ENCODE measurements around the gene CKAP2.
"Not testable (repeated sequence)": the region's sequence is repeated elsewhere in the genome, so short reads cannot be mapped to it uniquely, and the experiment has no call there.

Gene CKAP2, protein sequence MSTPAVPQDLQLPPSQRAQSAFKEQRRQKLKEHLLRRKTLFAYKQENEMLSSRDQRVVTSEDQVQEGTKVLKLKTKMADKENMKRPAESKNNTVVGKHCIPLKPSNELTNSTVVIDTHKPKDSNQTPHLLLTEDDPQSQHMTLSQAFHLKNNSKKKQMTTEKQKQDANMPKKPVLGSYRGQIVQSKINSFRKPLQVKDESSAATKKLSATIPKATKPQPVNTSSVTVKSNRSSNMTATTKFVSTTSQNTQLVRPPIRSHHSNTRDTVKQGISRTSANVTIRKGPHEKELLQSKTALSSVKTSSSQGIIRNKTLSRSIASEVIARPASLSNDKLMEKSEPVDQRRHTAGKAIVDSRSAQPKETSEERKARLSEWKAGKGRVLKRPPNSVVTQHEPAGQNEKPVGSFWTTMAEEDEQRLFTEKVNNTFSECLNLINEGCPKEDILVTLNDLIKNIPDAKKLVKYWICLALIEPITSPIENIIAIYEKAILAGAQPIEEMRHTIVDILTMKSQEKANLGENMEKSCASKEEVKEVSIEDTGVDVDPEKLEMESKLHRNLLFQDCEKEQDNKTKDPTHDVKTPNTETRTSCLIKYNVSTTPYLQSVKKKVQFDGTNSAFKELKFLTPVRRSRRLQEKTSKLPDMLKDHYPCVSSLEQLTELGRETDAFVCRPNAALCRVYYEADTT

DNA sequence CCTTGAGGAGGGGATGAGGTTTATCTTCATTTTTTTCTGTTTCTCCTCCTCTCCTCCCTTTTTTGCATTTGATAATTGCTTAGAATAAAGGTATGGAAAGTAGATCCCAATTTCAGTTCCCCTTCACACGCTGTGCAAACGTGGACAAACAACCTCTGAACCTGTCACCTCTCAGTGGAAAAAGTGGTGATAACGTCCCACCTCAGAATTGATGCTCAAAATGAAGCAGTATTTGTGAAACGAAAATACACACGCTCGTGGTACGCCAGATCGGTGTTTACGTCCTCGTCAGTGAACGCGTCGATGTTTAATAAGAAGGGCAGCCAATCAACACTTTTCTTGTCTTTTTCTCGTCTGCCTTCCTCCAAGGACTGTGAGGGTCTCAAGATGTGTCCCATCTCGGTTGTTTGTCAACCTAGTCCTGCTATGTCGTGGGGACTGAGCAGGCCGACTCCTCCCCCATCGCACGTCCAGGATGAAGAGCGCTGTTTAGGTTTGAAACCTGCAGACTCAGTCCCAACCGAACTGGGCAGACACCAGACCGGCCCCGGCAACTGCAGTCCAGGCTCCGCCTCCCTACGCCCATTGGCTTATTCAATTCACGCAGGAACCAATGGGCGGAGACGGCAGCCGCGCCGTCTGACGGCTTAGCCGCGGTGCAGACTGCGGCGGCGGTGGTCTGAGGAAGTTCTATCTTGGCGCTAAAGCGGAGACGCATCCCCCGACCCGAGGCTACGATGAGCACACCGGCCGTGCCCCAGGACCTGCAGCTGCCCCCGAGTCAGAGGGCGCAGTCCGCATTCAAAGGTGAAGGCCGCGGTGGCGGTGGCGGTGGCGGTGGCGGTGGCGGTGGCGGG is at the start of gene CKAP2:
Gene CKAP2 (plus strand): TSS at position 659 of the 857 bp plus-strand sequence. CDS start 79 bp downstream, at position 738.
- DNase-seq = peak; percentile 91

DNA sequence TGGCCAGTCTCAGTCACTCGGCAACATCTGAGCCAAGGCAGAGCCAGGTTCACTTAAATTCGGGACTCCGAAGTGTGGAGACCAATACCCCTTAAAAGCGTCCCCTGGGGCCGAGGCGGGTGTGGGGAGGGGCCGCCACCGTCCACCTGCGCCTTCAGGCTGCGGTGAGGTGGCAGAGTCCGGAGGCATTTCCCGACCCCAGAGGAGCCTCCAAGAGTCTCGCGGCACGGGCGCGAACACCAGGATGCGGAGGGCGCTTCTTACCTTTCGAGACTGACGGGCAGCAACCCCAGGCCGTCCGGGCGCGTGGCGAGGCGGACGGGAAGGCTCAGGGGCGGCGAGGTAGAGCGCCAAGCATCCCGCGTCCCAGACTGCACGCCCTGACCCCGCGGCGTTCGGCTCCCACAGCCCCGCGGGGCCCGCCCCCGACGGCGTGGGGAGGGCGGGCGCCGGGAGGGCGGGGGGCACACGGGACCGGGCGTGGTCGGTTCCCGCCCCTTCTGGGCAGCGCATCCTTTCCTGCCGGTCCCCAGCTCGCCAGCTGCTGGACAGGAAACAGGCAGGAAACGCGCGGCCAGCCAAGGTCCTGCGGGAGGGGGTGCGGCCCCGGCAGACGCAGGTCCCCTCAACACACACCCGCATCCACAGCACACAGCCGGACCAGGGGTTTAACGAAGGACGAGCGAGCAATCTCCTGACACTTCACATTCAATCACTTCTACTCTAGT is 49.3 kb upstream of the CKAP2 start, which contains the start of gene THSD1:
Gene THSD1 (minus strand): TSS at position 406 of the 728 bp plus-strand sequence. CDS start 3,572 bp downstream, outside the sequence.
- peak; percentile 5 for DNase-seq

DNA sequence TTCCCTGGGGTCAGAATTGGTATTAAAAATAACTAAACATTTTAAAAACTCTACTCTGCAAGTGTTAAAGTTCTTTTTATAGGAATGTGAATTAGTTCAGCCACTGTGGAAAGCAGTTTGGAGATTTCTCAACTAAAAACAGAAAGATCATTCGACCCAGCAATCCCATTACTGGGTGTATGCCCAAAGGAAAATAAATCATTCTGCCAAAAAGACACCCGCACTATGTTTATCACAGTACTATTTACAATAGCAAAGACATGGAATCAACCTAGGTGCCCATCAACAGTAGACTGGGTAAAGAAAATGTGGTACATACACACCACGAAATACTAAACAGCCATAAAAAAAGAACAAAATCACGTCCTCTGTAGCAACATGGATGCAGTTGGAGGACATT is 48.6 kb upstream of the CKAP2 start:
- no peak for DNase-seq

DNA sequence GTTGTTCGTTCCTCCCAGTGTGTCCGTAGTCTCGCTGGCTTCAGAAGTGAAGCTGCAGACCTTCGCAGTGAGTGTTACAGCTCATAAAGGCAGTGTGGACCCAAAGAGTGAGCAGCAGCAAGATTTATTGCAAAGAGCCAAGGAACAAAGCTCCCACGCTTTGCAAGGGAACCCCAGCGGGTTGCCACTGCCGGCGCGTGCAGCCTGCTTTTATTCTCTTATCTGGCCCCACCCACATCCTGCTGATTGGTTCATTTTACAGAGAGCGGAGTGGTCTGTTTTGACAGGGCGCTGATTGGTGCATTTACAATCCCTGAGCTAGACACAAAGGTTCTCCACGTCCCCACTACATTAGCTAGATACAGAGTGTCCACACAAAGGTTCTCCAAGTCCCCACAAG is 47.8 kb upstream of the CKAP2 start:
- DNase-seq = not testable (repeated sequence)

DNA sequence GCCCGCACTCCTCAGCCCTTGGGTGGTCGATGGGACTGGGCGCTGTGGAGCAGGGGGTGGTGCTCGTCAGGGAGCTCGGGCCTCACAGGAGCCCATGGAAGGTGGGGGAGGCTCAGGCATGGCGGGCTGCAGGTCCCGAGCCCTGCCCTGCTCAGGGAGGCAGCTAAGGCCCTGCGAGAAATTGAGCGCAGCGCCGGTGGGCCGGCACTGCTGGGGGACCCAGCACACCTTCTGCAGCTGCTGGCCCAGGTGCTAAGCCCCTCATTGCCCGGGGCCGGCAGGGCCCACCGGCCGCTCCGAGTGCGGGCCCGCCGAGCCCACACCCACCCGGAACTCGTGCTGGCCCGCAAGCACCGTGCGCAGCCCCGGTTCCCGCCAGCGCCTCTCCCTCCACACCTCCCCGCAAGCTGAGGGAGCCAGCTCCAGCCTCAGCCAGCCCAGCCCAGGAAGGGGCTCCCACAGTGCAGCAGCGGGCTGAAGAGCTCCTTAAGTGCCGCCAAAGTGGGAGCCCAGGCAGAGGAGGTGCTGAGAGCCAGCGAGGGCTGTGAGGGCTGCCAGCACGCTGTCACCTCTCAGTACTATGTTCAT is 47.1 kb upstream of the CKAP2 start:
- not testable (repeated sequence) for DNase-seq

DNA sequence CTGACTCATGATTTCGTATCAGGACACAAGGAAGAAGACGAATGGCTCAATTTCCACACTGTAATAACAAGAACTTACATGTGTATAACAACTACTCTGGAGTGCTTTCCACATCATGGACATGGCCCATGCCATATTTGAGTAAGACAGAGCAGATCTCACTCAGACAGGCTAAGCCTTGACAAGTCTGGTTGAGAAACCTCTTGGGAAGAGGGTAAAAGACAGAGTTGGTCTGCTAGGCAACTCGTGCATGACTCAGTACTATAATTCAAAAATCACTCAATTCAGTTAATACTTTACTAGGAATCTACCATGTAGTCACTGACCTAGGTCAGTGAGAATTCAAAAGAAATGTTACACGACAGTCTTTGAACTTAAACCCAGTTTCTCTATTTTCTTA is 43.6 kb upstream of the CKAP2 start:
- DNase-seq = peak; percentile 72

DNA sequence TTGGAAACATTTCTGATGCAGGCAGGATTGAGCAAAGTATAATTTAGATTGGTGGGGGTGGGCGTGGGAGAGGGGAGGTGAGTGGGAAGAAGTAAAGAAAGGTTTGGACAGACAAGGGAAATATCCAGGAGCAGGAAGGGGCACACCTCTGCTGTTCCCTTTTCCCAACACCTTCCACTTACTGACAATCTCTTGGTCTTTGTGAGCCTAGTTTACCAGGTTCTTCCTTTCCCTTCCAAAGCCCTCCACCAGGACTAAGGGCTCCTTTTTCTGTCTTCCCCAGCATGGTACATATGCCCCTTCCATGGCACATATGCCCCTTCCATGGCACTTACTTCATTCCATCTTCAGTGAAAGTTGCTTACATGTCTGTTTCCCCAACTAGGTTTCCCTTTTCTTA is 43.1 kb upstream of the CKAP2 start:
- no peak for DNase-seq

DNA sequence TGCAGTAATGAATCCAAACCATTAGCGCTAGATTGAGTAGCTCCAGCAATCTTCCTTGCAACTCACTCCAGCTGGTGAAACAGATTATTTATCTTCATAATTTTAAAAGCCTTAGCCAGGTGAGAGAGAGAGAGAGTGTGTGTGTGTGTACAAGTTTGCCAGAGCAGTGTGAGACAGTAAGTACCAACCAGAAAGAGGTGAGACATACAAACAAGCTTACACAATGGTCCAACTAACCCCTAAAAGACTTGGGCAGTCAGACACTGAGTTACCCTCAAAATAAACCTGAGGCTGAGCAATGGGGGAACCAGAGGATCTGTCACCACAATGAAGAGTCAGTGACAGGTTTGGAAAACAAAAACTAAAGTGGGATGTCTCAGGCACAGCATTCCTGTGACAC is 41.2 kb upstream of the CKAP2 start:
- no peak for DNase-seq

DNA sequence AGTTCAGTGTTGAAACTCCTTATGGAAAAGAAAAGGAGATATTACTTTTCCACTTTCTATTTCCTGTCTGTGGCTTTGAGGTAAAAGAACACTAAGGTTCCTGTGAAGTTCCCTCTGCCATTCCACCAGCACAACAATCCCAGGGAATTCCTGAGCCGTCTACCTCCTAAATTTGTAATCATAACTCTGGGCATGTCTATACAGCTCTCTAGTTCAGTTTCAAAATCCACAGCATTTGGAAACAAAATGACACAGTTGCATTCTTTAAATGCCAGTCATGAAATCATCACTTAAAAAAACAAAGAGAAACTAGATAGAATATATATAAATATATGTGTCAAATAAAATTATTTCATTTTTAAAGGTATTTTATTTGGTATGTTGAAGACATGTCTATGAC is 40.3 kb upstream of the CKAP2 start:
- DNase-seq = peak; percentile 51

DNA sequence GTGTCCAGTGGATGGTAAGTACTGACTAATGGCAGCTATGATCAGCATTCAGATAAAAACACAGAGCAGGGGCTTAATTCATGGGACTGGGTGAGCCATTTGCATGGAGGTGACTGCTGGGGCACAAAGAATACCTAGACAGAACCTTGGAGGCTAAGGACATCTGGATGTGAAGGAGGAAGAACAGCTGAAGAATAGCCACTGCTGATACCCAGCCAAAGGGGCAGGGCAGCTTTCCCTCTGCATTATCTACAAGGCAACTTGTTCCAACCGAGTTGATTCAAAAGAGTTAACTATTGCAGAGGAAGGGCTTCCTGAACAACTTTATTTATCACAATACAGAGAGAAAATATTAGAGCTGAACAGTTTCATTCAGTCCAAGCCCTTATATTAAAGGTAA is 36.2 kb upstream of the CKAP2 start:
- no peak for DNase-seq

DNA sequence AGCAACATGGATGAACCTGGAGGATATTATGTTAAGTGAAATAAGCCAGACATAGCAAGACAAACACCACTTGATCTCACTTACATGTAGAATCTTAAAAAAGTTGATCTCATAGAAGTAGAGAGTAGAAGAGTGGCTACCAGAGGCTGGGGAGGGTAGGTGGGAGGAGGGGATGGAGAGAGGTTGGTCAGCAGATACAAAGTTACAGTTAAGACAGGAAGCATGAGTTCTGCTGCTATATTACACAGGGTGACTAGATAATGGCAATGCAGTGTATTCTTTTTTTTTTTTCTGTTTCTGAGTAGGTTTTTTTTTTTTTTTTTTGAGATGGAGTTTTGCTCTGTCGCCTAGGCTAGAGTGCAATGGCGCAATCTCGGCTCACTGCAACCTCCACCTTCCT is 34.1 kb upstream of the CKAP2 start:
- DNase-seq = no peak

DNA sequence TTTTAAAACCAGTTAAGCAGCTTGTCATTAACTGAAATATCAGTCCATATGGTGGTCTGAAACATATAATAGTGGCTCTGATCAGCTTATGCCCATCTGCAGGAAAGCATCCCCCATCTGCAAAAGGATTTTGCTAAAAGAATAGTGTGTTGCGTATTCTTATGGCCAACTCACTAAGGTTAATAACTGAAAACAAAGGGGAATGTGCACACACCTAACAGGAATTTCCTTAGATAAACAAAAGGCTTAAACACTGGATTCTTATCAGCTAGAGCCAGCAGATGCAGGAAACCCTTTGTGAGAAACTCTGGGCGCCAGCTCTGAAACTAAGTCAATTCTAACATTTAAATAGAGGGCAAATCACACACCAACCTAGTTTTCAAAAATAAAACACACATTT is 27.0 kb upstream of the CKAP2 start:
- DNase-seq = no peak

DNA sequence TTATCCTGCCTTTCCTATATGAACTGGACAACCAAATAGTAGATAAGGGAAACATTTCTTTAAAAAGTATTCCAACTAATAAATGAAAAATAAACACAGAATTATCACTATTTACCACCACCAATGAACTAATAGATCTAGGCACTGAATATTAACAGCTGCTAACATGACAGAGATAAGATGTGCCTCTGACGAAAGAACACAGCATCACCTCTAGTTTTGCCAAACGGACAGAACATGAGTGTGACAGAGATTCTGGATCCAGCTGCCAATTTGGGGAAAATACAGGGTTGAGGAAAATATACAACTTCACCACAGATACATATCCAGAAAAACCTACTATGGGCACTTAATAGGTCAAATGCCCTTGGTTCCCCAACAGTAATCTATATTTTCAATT is 22.8 kb upstream of the CKAP2 start:
- DNase-seq = no peak

DNA sequence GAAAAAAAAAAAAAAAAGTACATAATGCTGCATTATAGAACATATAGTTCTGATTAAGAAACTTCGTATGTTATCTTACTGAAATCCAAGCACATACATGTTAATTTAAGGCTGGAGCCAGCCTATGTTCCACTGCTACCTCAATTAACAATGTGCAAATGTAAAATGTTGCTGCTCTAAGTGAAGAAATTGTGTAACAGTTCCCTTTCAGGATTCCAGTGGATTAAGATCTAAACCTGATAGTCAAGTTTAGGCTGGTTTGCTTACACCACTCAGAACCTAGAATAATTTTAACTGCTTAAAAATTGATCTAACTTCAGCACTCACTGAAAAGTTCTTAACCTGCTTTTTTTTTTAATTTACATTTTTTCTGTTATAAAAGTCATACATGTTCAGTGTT is 9.0 kb upstream of the CKAP2 start:
- DNase-seq = no peak

DNA sequence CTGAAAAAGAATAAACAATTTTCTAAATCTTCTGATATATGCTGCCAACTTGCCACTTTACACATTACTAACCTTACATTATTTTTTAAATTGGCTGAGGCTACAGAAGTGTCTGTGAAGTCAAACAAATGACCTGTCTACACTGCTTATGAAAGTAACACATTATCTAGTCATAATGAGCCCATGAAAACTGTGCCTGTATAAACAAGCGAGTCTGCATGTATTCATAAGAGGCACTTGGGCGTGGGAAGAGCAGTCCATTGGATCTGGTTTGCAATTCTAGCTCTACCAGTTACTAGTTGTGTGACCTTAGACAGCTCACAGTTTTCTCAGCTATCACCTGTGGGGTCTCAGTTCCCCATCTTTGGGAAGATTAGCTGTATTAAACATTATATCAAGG is 7.9 kb upstream of the CKAP2 start:
- DNase-seq = no peak

DNA sequence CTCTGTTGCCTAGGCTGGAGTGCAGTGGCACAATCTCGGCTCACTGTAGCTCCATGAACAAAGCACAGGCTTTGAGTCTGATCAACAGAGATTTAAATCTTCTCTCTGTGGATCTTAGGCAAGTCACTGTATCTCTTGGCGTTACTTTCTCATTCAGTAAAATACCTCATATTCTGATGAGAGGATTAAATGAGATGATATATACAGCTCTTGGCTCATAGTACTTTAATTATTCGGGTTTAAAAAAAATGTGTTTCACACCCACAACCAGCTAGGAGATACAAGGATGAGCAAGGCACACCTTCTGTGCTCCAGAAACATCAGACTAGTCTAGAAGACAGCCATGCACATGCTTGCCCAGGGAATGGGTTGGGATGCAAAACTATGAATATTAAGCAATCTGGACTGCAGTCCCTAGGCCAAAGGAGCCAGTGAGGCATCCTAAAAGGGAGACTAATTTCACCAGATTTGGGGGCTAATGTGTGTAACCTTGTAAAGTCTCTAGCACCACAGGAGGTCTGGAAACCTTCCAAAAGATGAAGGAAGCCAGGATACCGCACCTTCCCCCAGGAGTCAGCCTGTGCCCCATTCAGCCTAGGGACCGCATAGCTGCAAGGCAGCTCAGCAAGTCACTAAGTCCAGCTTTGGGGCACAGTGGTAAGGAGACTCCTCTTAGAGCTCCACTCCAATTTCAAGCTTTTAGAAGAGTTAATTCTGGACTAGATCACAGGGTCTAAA is 7.3 kb upstream of the CKAP2 start:
- DNase-seq = peak; percentile 7

DNA sequence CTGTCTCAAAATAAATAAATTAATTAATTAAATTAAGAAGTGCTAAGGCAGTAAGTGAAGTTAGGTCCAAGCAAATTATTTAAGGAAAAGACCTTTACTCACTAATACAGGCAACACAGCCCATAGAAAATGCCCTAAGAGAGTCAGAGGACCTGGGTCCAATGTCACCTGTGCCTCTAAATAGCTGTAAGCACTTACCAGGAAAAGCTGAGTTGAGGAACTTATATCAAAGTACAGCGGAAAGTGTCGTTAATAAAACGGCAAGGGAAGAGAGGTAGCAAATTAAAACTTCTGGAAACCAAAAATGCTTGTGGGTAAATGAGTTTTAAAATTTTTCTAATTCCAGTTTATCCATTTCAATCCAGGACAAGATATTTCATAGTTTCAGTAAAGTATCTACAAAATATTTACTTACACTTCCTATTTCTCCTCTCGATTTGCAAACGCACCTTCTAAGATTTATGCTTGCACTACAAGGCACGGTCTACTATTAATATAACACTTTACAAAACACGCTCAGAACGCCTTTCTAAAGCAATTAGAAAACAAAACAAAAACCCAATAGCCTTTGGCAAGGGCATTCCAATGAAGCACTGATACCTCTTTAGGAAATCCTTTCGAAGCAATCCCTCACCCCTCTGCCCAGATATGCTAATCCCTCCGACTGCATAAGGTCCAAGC is 5.8 kb upstream of the CKAP2 start:
- DNase-seq = no peak

DNA sequence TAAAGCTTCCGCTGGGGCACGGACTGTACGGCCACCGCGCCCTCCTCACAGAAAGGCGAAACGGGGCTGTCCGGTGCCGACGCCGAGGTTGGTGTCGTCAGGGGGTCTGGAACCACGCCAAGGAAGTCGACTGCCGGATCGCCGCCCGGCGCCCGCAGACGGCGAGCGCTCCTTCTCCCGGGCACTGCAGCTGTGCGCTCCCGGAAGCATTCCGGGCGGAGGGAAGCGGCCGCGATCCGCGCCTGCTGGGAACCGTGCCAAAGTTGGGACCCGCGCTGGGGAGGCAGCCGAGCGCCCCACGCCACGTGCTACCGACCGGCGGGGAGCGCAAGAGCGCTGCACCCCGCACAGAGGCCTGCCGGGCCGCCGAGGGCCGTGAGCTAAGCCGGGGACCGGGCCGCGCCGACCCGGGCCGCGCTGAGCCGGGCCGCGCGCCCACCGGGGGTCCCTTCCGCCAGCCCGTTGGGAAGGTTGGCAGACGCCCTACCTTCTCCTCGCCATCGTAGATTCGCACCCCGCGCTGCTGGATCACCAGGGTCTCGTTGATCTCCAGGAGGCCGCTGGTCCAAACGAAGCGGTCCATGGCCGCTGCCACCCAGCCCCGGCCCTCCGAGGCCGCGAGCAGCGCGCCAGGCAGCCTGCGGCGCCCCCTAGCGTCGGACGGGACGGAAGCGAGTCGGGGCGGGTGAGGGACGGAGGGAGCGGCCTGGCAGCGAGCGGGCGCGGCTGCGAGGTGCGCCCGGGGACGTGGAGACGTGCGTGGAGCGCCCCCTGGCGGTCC is 5.1 kb upstream of the CKAP2 start, which contains the start of gene VPS36:
Gene VPS36 (minus strand): TSS at position 623 of the 781 bp plus-strand sequence. CDS start 40 bp downstream, at position 583.
- DNase-seq = peak; percentile 93

DNA sequence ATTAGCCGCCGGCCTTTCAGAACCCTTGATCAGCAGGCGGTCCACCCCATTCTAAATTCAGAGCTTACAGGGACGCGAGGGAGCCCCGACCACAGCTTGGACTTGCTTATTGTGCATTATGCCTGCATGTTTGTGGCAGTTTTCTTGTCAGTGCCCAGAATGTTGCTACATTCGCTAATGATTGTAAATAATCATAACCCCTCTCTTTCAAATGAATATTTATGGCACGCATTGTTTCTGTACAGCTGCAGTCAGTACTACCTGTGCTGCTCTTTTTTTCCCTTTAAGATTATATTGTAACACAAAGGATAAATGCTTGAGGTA is 4.5 kb upstream of the CKAP2 start:
- DNase-seq = no peak
